Activated CD8-positive, alpha-beta memory T cell treated with anti-CD3 and anti-CD28 coated beads for 24 hours (primary cell): ENCODE measurements around the gene TMEM87B.
"Not testable (repeated sequence)": the region's sequence is repeated elsewhere in the genome, so short reads cannot be mapped to it uniquely, and the experiment has no call there.

Source experiments
- DNase-seq: peaks from one replicate; pipeline ENCODE4 v3.0.0-alpha.2; 2020

The TMEM87B gene

GRCh38 chr2:112034924-112035323 lies 20.1 kb upstream of the TMEM87B start:
- no peak for DNase-seq

GRCh38 chr2:112035786-112036185 lies 19.3 kb upstream of the TMEM87B start:
- DNase-seq = no peak

- not testable (repeated sequence) for DNase-seq
Observed at GRCh38 chr2:112039556-112039955, 15.5 kb upstream of the TMEM87B start.

- DNase-seq = not testable (repeated sequence)
Observed at GRCh38 chr2:112040066-112040465, 15.0 kb upstream of the TMEM87B start.

GRCh38 chr2:112041460-112041859 lies 13.6 kb upstream of the TMEM87B start:
- not testable (repeated sequence) for DNase-seq

GRCh38 chr2:112045446-112046014 lies 9.5 kb upstream of the TMEM87B start:
- DNase-seq = no peak

- no peak for DNase-seq
Observed at GRCh38 chr2:112046231-112046630, 8.8 kb upstream of the TMEM87B start.

- no peak for DNase-seq
Observed at GRCh38 chr2:112047537-112048235, 7.4 kb upstream of the TMEM87B start.

- no peak for DNase-seq
Observed at GRCh38 chr2:112048236-112048592, 6.9 kb upstream of the TMEM87B start.

- DNase-seq = no peak
Observed at GRCh38 chr2:112048887-112049286, 6.2 kb upstream of the TMEM87B start.

GRCh38 chr2:112050316-112050715 lies 4.8 kb upstream of the TMEM87B start:
- DNase-seq = no peak

GRCh38 chr2:112053917-112054846 lies 887 bp upstream of the TMEM87B start:
- peak; percentile 99 for DNase-seq

- DNase-seq = no peak
Observed at GRCh38 chr2:112055730-112056625, 909 bp downstream of the TMEM87B start.

- no peak for DNase-seq
Observed at GRCh38 chr2:112056626-112056987, 1.5 kb downstream of the TMEM87B start.

- DNase-seq = no peak
Observed at GRCh38 chr2:112059671-112060070, 4.6 kb downstream of the TMEM87B start.

GRCh38 chr2:112061299-112061698 lies 6.2 kb downstream of the TMEM87B start:
- DNase-seq = no peak

- no peak for DNase-seq
Observed at GRCh38 chr2:112061840-112062239, 6.8 kb downstream of the TMEM87B start.

GRCh38 chr2:112062894-112063293 lies 7.8 kb downstream of the TMEM87B start:
- DNase-seq = no peak

GRCh38 chr2:112065486-112065885 lies 10.4 kb downstream of the TMEM87B start:
- DNase-seq = no peak

GRCh38 chr2:112065966-112066365 lies 10.9 kb downstream of the TMEM87B start:
- DNase-seq = no peak

- not testable (repeated sequence) for DNase-seq
Observed at GRCh38 chr2:112069794-112070193, 14.7 kb downstream of the TMEM87B start.

- DNase-seq = no peak
Observed at GRCh38 chr2:112073875-112074274, 18.8 kb downstream of the TMEM87B start.

- DNase-seq = no peak
Observed at GRCh38 chr2:112074506-112074905, 19.4 kb downstream of the TMEM87B start.
